ENCODE results near the gene KCNK7.

Gene KCNK7

GRCh38 chr11:65578667-65579066 is 16.9 kb downstream of the KCNK7 start:
- Histone ChIP-seq H4K20me1 (ENCODE audit: low read depth, low read length) (no peaks in the 10 kb centered on the region), H3K36me3 (ENCODE audit: low read length) (no peaks in the 10 kb centered on the region), H3K4me2 (ENCODE audit: low read depth, low read length, poor library complexity, severe bottlenecking) (no peak overlapping the region), H3F3A (ENCODE audit: insufficient read depth) (peaks cover 11% of the 10 kb centered on the region), H3K27me3 (ENCODE audit: low read length) (no peaks in the 10 kb centered on the region), H3K79me2 (ENCODE audit: insufficient read depth, low read length) (no peaks in the 10 kb centered on the region), H3K4me3 (ENCODE audit: insufficient read depth, low read length, poor library complexity, severe bottlenecking) (no peak overlapping the region), H3K9ac (ENCODE audit: low read length) (no peak overlapping the region), H2AFZ (ENCODE audit: low read depth, low read length, severe bottlenecking) (no peak overlapping the region), H3K27ac (ENCODE audit: low read depth, low read length) (no peak overlapping the region), H3K9me3 (ENCODE audit: insufficient read depth, low read length) (no peaks in the 10 kb centered on the region), H3K9me2 (replicated peaks; ENCODE audit: insufficient read depth, low read length) (no peaks in the 10 kb centered on the region)
- TF ChIP-seq EZH2phosphoT487 (conservative IDR thresholded peaks at IDR 0.05; ENCODE audit: low read length) (no peak), CTCF (IDR thresholded peaks at IDR 0.05; ENCODE audit: insufficient read depth, low read length, poor library complexity, severe bottlenecking) (no peak)

- H3K9me3 ChIP-seq (ENCODE audit: insufficient read depth, low read length), result no peaks in the 10 kb centered on the region
- no peak overlapping the region for H3K4me2 ChIP-seq (ENCODE audit: low read depth, low read length, poor library complexity, severe bottlenecking)
- no peak for TF ChIP-seq CTCF (IDR thresholded peaks at IDR 0.05; ENCODE audit: insufficient read depth, low read length, poor library complexity, severe bottlenecking)
- no peak for TF ChIP-seq EZH2phosphoT487 (conservative IDR thresholded peaks at IDR 0.05; ENCODE audit: low read length)
- no peaks in the 10 kb centered on the region for H3K36me3 ChIP-seq (ENCODE audit: low read length)
- H3K9me2 ChIP-seq (replicated peaks; ENCODE audit: insufficient read depth, low read length), result no peaks in the 10 kb centered on the region
- H3K27ac ChIP-seq (ENCODE audit: low read depth, low read length), result no peak overlapping the region
- no peak overlapping the region for H3K4me3 ChIP-seq (ENCODE audit: insufficient read depth, low read length, poor library complexity, severe bottlenecking)
- no peaks in the 10 kb centered on the region for H4K20me1 ChIP-seq (ENCODE audit: low read depth, low read length)
- no peak overlapping the region for H3K9ac ChIP-seq (ENCODE audit: low read length)
- H3K27me3 ChIP-seq (ENCODE audit: low read length), result no peaks in the 10 kb centered on the region
- H3K79me2 ChIP-seq (ENCODE audit: insufficient read depth, low read length), result no peaks in the 10 kb centered on the region
- H3F3A ChIP-seq (ENCODE audit: insufficient read depth), result peaks cover 11% of the 10 kb centered on the region
- no peak overlapping the region for H2AFZ ChIP-seq (ENCODE audit: low read depth, low read length, severe bottlenecking)
These were observed 17.5 kb downstream of the KCNK7 start for GRCh38 chr11:65578134-65578533.

- H3K4me2 ChIP-seq (ENCODE audit: low read depth, low read length, poor library complexity, severe bottlenecking), result no peak overlapping the region
- no peaks in the 10 kb centered on the region for H4K20me1 ChIP-seq (ENCODE audit: low read depth, low read length)
- H3K9me2 ChIP-seq (replicated peaks; ENCODE audit: insufficient read depth, low read length), result no peaks in the 10 kb centered on the region
- H3K27ac ChIP-seq (ENCODE audit: low read depth, low read length), result no peak overlapping the region
- no peak overlapping the region for H3K4me3 ChIP-seq (ENCODE audit: insufficient read depth, low read length, poor library complexity, severe bottlenecking)
- no peaks in the 10 kb centered on the region for H3K9me3 ChIP-seq (ENCODE audit: insufficient read depth, low read length)
- no peaks in the 10 kb centered on the region for H3K27me3 ChIP-seq (ENCODE audit: low read length)
- peaks cover 11% of the 10 kb centered on the region for H3F3A ChIP-seq (ENCODE audit: insufficient read depth)
- no peaks in the 10 kb centered on the region for H3K79me2 ChIP-seq (ENCODE audit: insufficient read depth, low read length)
- no peak overlapping the region for H2AFZ ChIP-seq (ENCODE audit: low read depth, low read length, severe bottlenecking)
- H3K36me3 ChIP-seq (ENCODE audit: low read length), result no peaks in the 10 kb centered on the region
- no peak for TF ChIP-seq CTCF (IDR thresholded peaks at IDR 0.05; ENCODE audit: insufficient read depth, low read length, poor library complexity, severe bottlenecking)
- no peak for TF ChIP-seq EZH2phosphoT487 (conservative IDR thresholded peaks at IDR 0.05; ENCODE audit: low read length)
- H3K9ac ChIP-seq (ENCODE audit: low read length), result no peak overlapping the region
These were observed 17.9 kb downstream of the KCNK7 start for GRCh38 chr11:65577756-65578109.
